Stromal cell of bone marrow (primary cell): ENCODE results near the gene BSPH1.
"Not testable (repeated sequence)": the region's sequence is repeated elsewhere in the genome, so short reads cannot be mapped to it uniquely, and the experiment has no call there.

Source experiments
- DNase-seq: peaks from one replicate; pipeline ENCODE4 v3.0.0-alpha.2; 2012; ENCODE audit warnings: low read depth

BSPH1 gene

DNA sequence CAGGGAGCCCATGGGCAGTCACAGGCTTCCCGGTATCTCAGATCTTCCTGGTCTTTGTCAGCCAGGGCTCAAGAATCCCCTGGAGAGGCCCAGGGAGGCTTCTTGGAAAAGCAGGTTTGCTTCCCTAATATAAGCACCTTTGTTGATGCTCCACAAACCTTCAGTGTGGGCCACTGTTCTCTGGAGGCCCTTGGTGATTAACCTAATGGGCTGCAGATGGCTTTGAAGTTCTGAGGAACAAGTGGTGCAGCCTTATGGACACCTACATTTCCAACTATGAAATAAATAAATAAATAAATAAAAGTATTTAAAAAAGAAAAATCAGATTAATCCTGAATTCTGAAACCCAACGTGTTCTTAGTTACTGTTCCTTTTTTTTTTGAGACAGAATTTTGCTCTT, at the start of gene BSPH1:
Gene BSPH1 (minus strand): TSS at position 101 of the 400 bp plus-strand sequence. CDS start 89 bp downstream, at position 12.
- DNase-seq = no peak

DNA sequence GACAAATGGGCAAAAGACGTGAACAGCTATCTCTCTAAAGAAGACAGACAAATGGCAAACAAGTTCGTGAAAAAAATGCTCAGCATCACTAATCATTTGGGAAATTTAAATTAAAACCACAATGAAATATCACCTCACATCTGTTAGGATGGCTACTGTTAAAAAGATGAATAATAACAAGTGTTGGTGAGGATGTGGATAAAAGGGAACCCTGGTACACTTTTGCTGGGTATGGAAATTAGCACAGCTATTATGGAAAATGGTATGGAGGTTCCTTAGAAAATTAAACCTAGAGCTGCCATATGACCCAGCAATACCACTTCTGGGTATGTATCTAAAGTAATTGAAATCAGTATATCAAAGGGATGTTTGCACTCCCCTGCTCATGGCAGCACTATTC, 44.8 kb upstream of the BSPH1 start:
- DNase-seq = no peak

DNA sequence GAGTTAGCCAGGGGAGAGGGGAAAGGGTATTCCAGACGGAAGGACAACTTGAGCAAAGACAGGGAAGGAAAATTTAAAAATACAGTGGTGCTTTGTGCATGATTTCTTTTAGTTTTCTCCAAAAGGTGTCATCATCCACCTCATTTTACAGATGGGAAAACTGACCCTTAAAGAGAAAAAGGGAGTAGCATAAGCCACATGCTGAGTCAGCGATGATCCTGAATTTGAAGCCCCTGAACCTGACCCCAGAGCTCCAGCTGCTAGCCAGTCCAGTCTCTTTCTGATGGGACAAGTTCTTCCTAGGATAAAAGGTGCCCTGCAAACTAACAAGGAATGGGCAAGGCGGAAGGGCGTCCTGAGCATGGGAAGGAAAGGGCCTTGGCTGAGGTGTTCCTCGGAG, 41.6 kb upstream of the BSPH1 start:
- DNase-seq = no peak

GRCh38 chr19:48030073-48030472, 38.1 kb upstream of the BSPH1 start:
- no peak for DNase-seq

GRCh38 chr19:48029431-48029830, 37.5 kb upstream of the BSPH1 start:
- DNase-seq = no peak

DNA sequence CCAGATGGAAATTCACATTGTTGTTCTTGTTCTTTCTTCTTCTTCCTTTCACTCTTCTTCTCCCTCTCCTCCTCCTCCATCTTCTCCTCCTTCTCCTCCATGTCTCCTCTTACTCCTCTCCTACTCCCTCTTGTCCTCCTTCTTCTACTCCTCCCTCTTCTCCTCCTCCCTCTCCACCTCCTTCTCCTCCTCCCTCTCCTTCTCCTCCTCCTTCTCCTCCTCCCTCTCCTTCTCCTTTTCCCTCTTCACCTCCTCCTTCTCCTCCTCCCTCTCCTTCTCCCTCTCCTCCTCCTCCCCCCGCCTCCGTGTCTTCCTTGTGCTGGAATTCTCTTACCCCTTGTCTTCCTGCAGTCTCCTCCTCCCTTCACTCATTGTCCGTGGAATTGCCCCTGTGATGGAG, 33.5 kb upstream of the BSPH1 start:
- DNase-seq = no peak

GRCh38 chr19:48023518-48023917, 31.5 kb upstream of the BSPH1 start:
- DNase-seq = no peak

GRCh38 chr19:48023011-48023410, 31.0 kb upstream of the BSPH1 start:
- DNase-seq = no peak

GRCh38 chr19:48020686-48021085, 28.7 kb upstream of the BSPH1 start:
- DNase-seq = no peak

GRCh38 chr19:48010932-48011758, 19.2 kb upstream of the BSPH1 start:
- DNase-seq = no peak

DNA sequence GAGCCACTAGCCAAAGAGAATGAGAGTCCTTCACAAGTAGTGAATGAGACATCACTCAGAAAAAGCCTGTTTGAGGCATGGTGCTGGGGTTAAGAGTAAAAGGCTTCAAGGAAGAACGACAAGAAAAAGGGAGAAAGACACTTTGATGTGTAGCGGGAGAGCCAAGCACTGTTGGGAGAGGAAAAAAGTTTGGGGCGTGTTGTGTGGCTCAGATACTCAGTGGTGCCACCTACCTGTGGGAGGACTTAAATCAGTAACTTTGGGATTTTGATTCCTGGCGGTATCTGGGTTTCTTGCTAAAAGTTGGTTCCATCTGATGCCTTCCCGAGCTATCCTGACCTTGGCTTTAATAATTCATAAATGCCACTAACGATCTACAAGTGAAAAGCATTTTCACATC, 14.8 kb upstream of the BSPH1 start:
- DNase-seq = no peak

DNA sequence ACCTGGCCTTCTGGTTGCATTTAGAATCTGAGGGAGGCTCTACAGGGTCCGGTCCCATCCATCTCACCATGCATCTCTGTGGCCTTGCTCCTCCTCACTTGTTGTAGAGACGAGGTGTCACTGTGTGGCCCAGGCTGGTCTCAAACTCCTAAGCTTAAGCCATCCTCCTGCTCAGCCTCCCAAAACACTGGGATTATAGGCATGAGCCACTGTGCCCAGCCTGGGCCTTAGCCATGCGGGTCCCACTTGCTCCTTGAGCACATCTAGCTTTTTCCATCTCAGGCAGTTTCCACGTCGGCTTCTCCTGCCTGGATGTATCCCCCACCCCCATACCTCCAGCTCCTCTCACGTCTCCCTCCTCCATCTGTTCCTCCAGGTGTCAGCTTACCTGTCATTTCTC, 12.3 kb upstream of the BSPH1 start:
- no peak for DNase-seq

DNA sequence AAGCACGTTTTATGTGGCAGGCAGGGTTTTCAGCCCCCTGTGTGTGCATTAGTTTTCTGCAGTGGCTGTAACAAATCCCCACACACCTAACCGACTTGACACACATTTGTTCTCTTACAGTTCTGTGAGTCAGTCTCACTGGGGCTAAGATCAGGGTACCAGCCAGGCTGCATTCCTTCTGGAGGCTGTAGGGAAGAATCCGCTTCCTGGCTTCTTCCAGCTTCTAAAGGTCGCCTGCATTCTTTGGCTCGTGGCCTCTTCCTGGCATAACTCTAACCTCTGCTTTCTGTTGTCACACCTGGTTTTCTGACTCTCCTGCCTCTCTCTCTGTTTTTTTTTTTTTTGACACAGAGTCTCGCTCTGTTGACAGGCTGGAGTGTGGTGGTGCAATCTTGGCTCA, 8.9 kb upstream of the BSPH1 start:
- no peak for DNase-seq

DNA sequence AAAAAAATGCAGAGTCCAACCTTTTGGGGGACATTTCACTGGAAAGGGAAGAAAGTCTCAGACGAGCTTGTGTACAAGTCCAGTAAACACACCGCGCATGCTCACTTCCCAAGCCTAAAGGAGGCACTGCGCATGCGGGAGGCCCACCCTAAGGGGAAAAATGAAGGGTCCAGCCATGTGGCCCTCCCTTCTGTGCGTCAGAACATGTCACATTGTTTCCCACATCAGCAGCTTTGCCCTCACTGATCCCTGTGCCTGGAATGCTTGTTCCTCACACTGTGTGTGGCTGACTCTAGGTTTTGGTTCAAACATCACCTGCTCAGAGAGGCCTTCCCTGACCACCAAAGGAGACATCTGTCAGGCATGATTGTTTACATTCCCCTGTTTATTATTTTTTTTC, 6.8 kb upstream of the BSPH1 start:
- DNase-seq = no peak

- DNase-seq = no peak
Observed at GRCh38 chr19:47996230-47996727, 4.3 kb upstream of the BSPH1 start.

DNA sequence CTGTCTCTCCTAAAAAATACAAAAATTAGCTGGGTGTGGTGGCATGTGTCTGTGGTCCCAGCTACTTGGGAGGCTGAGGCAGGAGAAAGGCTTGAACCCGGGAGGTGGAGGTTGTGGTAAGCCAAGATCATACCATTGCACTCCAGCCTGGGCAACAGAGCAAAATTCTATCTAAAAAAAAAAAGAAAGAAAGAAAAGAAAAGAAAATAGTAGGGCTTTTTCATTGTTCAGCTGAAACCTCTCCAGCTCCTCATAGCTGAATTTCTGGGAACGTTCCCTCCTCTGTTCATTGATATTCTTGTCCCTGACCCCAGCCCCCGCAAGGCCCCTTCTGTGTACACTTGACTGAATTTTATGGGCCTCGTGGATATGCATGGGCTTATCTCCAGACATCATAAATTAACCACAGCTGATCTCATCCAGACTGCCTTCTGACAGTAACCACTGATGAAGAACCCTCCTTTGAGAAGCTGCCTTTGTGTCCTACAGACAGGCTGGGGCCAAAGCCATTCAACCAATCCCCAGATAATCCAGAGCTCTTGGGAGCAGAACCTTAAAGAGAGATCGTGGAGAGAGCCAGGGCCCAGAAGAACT, 2.3 kb upstream of the BSPH1 start, which contains the start of gene ELSPBP1:
Gene ELSPBP1 (plus strand): TSS at position 424 of the 594 bp plus-strand sequence. CDS start 14,036 bp downstream, outside the sequence.
- DNase-seq = no peak

- DNase-seq = no peak
Observed at GRCh38 chr19:47991191-47991808, 670 bp downstream of the BSPH1 start.

DNA sequence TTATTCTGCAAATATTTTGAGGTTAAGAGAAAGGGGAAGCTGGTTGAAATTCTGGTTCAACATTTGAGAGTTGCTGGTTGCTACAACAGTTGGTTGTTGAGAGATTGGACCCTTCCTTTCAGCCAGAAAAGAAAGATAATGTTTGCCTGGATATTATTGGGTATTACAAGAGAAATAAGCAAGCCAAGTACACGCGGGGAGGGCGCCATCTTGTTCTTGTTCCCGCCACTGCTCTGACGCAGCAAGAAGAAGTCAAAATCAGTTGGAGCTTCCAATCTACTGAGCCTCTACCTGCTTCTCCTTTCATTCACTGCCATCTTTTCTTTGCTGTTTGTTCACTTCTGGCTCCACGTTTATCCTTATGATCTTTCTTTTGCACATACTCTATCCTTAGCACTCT, 18.4 kb downstream of the BSPH1 start:
- DNase-seq = no peak

DNA sequence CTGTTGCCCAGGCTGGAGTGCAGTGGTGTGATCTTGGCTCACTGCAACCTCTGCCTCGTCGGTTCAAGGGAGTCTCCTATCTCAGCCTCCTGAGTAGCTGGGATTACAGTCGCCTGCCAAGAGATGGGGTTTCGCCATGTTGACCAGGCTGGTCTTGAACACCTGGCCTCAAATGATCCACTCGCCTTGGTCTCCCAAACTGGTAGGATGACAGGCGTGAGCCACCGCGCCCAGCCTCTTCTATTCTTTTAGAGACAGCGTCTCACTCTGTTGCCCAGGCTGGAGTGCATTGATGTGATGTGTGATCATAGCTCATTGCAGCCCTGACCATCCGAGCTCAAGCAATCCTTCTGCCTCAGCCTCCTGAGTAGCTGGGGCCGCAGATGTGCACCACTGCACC, 36.0 kb downstream of the BSPH1 start:
- not testable (repeated sequence) for DNase-seq

GRCh38 chr19:47952132-47952531, 39.8 kb downstream of the BSPH1 start:
- DNase-seq = not testable (repeated sequence)

DNA sequence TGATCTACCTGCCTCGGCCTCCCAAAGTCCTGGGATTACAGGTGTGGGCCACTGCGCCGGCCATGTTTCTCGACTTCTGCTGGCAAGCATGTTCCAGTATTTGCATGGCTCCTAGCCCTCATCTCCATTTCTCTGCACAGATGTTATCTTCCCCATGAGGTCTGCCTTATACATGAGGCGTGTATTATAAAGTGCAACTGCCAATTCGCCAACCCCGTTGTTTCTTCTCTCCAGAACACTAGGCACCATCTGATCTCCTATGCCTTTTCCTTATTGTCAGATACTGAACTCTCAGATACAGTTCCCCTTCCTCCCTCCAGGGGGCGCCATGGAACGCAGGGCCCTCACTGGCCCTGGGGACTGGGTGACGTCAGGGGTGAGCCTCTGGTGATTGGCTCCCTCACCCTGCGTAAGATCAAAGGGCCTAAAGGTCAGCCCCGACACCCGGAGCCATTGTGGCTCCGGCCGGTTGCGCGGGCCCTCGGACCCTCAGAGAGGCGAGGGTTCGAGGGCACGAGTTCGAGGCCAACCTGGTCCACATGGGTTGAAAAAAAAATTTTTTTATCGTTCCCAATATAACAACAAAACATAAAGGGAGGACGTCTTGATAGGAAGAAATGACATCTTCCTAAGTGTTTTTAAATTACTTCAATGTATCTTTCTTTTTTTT, 42.0 kb downstream of the BSPH1 start:
- not testable (repeated sequence) for DNase-seq

- DNase-seq = not testable (repeated sequence)
Observed at GRCh38 chr19:47928581-47928980, 63.4 kb downstream of the BSPH1 start.
